ENCODE data around the gene ZNF408.

- TF ChIP-seq POLR2AphosphoS5 (IDR thresholded peaks at IDR 0.05; ENCODE audit: low read depth), result no peak
- no peak for TF ChIP-seq EZH2 (IDR thresholded peaks at IDR 0.05; ENCODE audit: low read depth, unreplicated experiment)
- no peak for TF ChIP-seq EZH2phosphoT487 (IDR thresholded peaks at IDR 0.05; ENCODE audit: unreplicated experiment)
- TF ChIP-seq CTCF (conservative IDR thresholded peaks at IDR 0.05; ENCODE audit: low read depth in 2 of 2), result no peak
- no peak for TF ChIP-seq ZNF331 (CRISPR knock-in tag; IDR thresholded peaks at IDR 0.05; ENCODE audit: low read depth)
- no peak for TF ChIP-seq REST (IDR thresholded peaks at IDR 0.05; ENCODE audit: unreplicated experiment)
- no peak for TF ChIP-seq NANOG (IDR thresholded peaks at IDR 0.05; ENCODE audit: borderline replicate concordance)
- TF ChIP-seq STAT1 (IDR thresholded peaks at IDR 0.05; ENCODE audit: unreplicated experiment), result no peak
- TF ChIP-seq ETS1 (IDR thresholded peaks at IDR 0.05), result no peak
- TF ChIP-seq JUNB (IDR thresholded peaks at IDR 0.05; ENCODE audit: unreplicated experiment), result no peak
- no peak for TF ChIP-seq CREB1 (CRISPR knock-in tag; IDR thresholded peaks at IDR 0.05; ENCODE audit: low read depth)
- no peak for TF ChIP-seq ZNF114 (CRISPR knock-in tag; IDR thresholded peaks at IDR 0.05)
- TF ChIP-seq ZNF462 (CRISPR knock-in tag; IDR thresholded peaks at IDR 0.05), result no peak
Measured at GRCh38 chr11:46723359-46723680, 22.5 kb downstream of the ZNF408 start.

Data from GM23338 (cell line).